ENCODE measurements around the gene C3orf52.
"Not testable (repeated sequence)": the region's sequence is repeated elsewhere in the genome, so short reads cannot be mapped to it uniquely, and the experiment has no call there.

Gene C3orf52

GRCh38 chr3:112086076-112086854, at the start of gene C3orf52:
Gene C3orf52 (plus strand): TSS chr3:112086389. CDS start chr3:112086408, 19 bp downstream.
- no peak for TF ChIP-seq CTCF (IDR thresholded peaks at IDR 0.05; ENCODE audit: borderline replicate concordance, control extremely low read depth, extremely low read depth, insufficient read depth, missing control alignments)
- in situ Hi-C loops (cut with MboI; ENCODE audit: low sequenced_read_pairs, unreplicated experiment): no loop called here
- DNase-seq (ENCODE audit: low spot score): peak; percentile 93

- in situ Hi-C loops (cut with MboI; ENCODE audit: low sequenced_read_pairs, unreplicated experiment): not testable (repeated sequence)
Measured at GRCh38 chr3:112037194-112037593, 49.0 kb upstream of the C3orf52 start.

GRCh38 chr3:112038863-112039262, 47.3 kb upstream of the C3orf52 start:
- peak; percentile 17 for DNase-seq (ENCODE audit: low spot score)
- TF ChIP-seq CTCF (IDR thresholded peaks at IDR 0.05; ENCODE audit: borderline replicate concordance, control extremely low read depth, extremely low read depth, insufficient read depth, missing control alignments): no peak
- in situ Hi-C loops (cut with MboI; ENCODE audit: low sequenced_read_pairs, unreplicated experiment): no loop called here

More at GRCh38 chr3:112037194-112037593, 49.0 kb upstream of the C3orf52 start:
- not testable (repeated sequence) for DNase-seq (ENCODE audit: low spot score)

GRCh38 chr3:112041321-112041720, 44.9 kb upstream of the C3orf52 start:
- DNase-seq (ENCODE audit: low spot score): no peak
- in situ Hi-C loops (cut with MboI; ENCODE audit: low sequenced_read_pairs, unreplicated experiment): no loop called here
- TF ChIP-seq CTCF (IDR thresholded peaks at IDR 0.05; ENCODE audit: borderline replicate concordance, control extremely low read depth, extremely low read depth, insufficient read depth, missing control alignments): no peak

GRCh38 chr3:112042842-112043280, 43.3 kb upstream of the C3orf52 start:
- TF ChIP-seq CTCF (IDR thresholded peaks at IDR 0.05; ENCODE audit: borderline replicate concordance, control extremely low read depth, extremely low read depth, insufficient read depth, missing control alignments): no peak
- DNase-seq (ENCODE audit: low spot score): no peak
- in situ Hi-C loops (cut with MboI; ENCODE audit: low sequenced_read_pairs, unreplicated experiment): no loop called here

GRCh38 chr3:112043621-112044201, 42.5 kb upstream of the C3orf52 start:
- in situ Hi-C loops (cut with MboI; ENCODE audit: low sequenced_read_pairs, unreplicated experiment): no loop called here
- TF ChIP-seq CTCF (IDR thresholded peaks at IDR 0.05; ENCODE audit: borderline replicate concordance, control extremely low read depth, extremely low read depth, insufficient read depth, missing control alignments): peak; percentile 77
- DNase-seq (ENCODE audit: low spot score): peak; percentile 54

- in situ Hi-C loops (cut with MboI; ENCODE audit: low sequenced_read_pairs, unreplicated experiment): no loop called here
- TF ChIP-seq CTCF (IDR thresholded peaks at IDR 0.05; ENCODE audit: borderline replicate concordance, control extremely low read depth, extremely low read depth, insufficient read depth, missing control alignments): no peak
- DNase-seq (ENCODE audit: low spot score): no peak
Measured at GRCh38 chr3:112046599-112046998, 39.6 kb upstream of the C3orf52 start.
